ENCODE data around the gene BEST2.
"Not testable (repeated sequence)": the region's sequence is repeated elsewhere in the genome, so short reads cannot be mapped to it uniquely, and the experiment has no call there.

BEST2 gene

DNA sequence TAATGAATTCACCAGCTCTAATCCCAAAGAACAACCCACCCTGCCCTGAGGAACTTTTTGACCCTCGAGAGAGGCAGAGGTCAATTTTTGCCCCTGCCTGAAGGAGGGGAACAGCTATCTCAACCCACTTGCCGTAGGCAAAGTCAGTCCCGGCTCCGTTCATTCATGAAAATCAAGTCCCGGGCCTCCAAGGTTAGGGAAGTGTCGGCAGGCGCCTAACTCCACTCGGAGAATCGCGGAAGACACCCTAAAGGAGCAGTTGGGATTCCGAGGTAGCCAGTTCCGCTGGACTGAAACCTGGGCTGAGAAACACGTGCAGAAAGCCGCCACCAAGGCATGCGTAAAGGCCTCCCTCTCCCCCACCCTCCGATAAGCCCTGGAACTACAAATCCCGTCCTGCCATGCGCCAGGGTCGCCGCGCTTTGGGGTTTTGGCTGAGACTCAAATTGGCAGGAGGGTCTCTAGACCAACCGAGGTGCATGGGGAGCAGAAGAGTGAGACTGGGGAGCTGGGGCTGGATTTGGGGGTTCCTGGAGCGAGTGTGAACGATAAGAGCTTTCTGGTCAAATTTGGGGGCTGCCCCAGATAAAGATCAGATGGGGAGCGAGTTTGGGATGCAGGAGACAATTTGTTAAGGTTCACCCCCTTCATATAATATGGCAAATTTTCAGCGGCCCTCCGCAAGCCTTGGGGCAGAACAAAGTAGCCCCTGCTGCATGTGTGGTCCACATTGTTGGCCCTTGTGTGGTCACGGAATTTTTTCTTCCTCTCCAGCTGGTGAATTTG is 27.8 kb upstream of the BEST2 start, which contains the start of gene TNPO2:
Gene TNPO2 (minus strand): TSS at position 292 of the 786 bp plus-strand sequence. CDS start 2,955 bp downstream, outside the sequence.
- peaks cover 0 to 43% (median 31%) of the 10 kb centered on the region in 4 donors for H3K4me1 ChIP-seq
- no peaks in the 10 kb centered on the region for H3K9me3 ChIP-seq
- no peaks in the 10 kb centered on the region for H3K27me3 ChIP-seq
- DNase-seq, result peak in 1 of 2 donors; percentile 46
- TF ChIP-seq, protein P1, sequence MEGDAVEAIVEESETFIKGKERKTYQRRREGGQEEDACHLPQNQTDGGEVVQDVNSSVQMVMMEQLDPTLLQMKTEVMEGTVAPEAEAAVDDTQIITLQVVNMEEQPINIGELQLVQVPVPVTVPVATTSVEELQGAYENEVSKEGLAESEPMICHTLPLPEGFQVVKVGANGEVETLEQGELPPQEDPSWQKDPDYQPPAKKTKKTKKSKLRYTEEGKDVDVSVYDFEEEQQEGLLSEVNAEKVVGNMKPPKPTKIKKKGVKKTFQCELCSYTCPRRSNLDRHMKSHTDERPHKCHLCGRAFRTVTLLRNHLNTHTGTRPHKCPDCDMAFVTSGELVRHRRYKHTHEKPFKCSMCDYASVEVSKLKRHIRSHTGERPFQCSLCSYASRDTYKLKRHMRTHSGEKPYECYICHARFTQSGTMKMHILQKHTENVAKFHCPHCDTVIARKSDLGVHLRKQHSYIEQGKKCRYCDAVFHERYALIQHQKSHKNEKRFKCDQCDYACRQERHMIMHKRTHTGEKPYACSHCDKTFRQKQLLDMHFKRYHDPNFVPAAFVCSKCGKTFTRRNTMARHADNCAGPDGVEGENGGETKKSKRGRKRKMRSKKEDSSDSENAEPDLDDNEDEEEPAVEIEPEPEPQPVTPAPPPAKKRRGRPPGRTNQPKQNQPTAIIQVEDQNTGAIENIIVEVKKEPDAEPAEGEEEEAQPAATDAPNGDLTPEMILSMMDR (IDR thresholded peaks at IDR 0.05), result no peak
- H3K27ac ChIP-seq, result peak within 1 kb of the TSS; percentile 89 to 96
- peaks cover 4 to 28% (median 12%) of the 10 kb centered on the region in 3 donors for H3K36me3 ChIP-seq
- intact Hi-C loops (cut with DNase I; ENCODE audit: low total_unique reads), result loop anchor here (5.0 kb wide), 1 partner anchor 797 kb away; the partner anchor contains the start of gene ZNF700
- H3K4me3 ChIP-seq, result peak within 1 kb of the TSS; percentile 90 to 91

DNA sequence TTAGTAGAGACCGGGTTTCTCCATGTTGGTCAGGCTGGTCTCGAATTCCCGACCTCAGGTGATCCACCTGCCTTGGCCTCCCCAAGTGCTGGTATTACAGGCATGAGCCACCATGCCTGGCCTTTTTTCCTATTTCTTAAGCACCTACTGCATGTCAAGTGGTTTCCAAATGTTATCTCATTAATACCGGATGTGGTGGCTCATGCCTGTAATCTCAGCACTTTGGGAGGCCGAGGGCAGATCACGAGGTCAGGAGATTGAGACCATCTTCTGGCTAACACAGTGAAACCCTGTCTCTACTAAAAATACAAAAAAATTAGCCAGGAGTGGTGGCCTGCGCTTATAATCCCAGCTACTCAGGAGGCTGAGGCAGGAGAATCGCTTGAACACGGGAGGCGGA is 26.0 kb upstream of the BEST2 start:
- DNase-seq; intact Hi-C loops (cut with DNase I; ENCODE audit: low total_unique reads); H3K27ac ChIP-seq; H3K9me3 ChIP-seq; H3K27me3 ChIP-seq; H3K4me3 ChIP-seq: not testable (repeated sequence)
- peaks cover 16 to 42% (median 27%) of the 10 kb centered on the region in 3 donors for H3K36me3 ChIP-seq
- peaks cover 0 to 25% (median 21%) of the 10 kb centered on the region in 4 donors for H3K4me1 ChIP-seq

DNA sequence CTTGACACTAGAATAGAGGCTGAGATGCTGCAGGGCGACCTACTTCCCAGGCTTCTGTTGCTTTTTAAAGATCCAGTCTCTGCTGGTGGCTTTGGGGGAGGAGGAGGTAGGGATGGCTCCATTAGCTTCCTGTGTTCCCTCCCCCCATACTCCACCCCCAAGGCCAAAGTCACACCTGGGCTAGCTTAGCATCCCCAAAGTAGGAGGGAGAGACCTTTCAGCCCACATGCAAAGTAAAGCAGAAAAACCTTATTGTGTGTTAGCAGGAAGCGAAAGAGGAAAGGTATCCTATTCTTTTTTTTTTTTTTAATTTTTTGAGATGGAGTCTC is 24.6 kb upstream of the BEST2 start:
- no peaks in the 10 kb centered on the region for H3K9me3 ChIP-seq
- peaks cover 0 to 21% (median 16%) of the 10 kb centered on the region in 4 donors for H3K4me1 ChIP-seq
- intact Hi-C loops (cut with DNase I; ENCODE audit: low total_unique reads), result no loop called here
- H3K27me3 ChIP-seq, result no peaks in the 10 kb centered on the region
- H3K27ac ChIP-seq, result no peak overlapping the region
- TF ChIP-seq, protein P1 (IDR thresholded peaks at IDR 0.05), result no peak
- no peak for DNase-seq
- H3K4me3 ChIP-seq, result no peak overlapping the region
- H3K36me3 ChIP-seq, result peaks cover 18 to 54% (median 36%) of the 10 kb centered on the region in 3 donors

DNA sequence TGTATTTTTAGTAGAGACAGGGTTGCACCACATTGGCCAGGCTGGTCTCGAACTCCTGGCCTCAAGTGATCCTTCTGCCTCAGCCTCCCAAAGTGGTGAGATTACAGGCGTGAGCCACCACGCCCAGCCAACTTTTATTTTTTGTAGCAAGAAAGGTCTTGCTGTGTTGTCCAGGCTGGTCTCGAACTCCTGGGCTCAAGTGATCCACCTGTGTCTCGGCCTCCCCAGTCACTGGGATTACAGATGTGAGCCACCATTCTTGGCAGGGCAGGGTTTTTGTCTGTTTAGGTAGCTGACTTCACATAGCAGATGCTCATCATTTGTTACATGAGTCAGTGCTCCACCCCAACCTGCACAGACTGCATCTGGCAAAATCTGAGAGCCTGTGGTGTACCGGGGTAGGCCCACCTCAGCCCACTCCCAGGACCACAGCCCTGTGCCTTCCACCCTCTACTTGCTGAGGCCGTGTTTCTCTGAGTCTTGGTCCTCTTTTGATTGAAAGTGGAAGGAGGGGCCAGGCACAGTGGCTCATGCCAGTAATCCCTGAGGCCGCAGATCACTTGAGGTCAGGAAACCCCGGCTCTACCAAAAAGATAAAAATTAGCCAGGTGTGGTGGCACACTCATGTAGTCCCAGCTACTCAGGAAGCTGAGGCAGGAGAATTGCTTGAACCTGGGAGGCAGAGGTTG is 23.7 kb upstream of the BEST2 start:
- DNase-seq, result no peak
- H3K4me3 ChIP-seq, result no peak overlapping the region
- H3K27me3 ChIP-seq, result no peaks in the 10 kb centered on the region
- no peaks in the 10 kb centered on the region for H3K9me3 ChIP-seq
- H3K4me1 ChIP-seq, result peaks cover under 1 to 29% (median 24%) of the 10 kb centered on the region in 4 donors
- no peak overlapping the region for H3K27ac ChIP-seq
- TF ChIP-seq, protein P1 (IDR thresholded peaks at IDR 0.05), result no peak
- H3K36me3 ChIP-seq, result peaks cover 18 to 54% (median 36%) of the 10 kb centered on the region in 3 donors
- intact Hi-C loops (cut with DNase I; ENCODE audit: low total_unique reads), result no loop called here

DNA sequence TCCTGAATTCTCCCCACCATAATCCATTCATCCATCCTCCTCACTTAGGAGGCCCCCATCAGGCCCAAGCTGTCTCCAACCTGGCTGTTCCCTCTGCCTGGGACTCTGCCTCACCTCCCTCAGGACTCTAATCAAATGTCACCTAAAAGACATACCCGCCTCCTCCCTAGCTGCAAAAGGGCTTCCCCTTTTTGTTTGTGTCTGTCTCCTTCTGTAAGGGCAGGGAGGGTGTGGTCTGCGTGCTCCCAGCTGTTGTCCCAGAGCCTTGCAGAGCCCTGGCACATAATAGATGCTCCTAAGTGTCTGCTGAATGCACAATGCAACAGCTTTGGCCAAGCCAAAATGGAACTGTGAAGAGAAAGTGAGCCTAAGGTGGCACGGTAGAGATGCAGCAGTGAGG is 21.5 kb upstream of the BEST2 start:
- intact Hi-C loops (cut with DNase I; ENCODE audit: low total_unique reads), result no loop called here
- no peak for DNase-seq
- no peak overlapping the region for H3K27ac ChIP-seq
- no peak overlapping the region for H3K4me3 ChIP-seq
- H3K4me1 ChIP-seq, result peaks cover 5 to 29% (median 23%) of the 10 kb centered on the region in 4 donors
- TF ChIP-seq, protein P1 (IDR thresholded peaks at IDR 0.05), result no peak
- H3K27me3 ChIP-seq, result no peaks in the 10 kb centered on the region
- H3K36me3 ChIP-seq, result peaks cover 18 to 54% (median 36%) of the 10 kb centered on the region in 3 donors
- no peaks in the 10 kb centered on the region for H3K9me3 ChIP-seq

DNA sequence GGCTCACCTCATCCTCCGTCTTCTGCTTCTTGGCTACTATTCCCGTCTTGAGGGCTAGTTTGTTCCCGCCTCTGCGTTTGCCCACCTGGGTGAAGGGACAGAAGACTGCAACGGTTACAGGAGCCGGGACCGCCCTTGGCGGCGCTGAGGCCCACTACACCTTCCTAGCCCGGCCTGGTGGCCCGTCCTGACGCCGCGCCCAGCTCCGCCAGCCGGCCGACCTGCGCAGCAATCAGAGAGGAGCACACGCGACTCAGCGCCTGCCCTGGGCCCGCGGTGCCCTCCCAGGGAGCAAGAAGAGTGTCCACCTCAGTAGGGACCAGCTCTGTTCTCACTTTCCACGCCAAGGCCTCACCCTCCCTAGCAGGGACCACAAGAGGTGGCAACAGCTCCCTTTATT is 20.3 kb upstream of the BEST2 start:
- TF ChIP-seq, protein P1 (IDR thresholded peaks at IDR 0.05), result no peak
- Histone ChIP-seq H3K36me3 (peaks cover 18 to 51% (median 36%) of the 10 kb centered on the region in 3 donors), H3K27me3 (no peaks in the 10 kb centered on the region), H3K4me3 (no peak overlapping the region), H3K27ac (no peak overlapping the region), H3K9me3 (no peaks in the 10 kb centered on the region), H3K4me1 (peaks cover 5 to 36% (median 26%) of the 10 kb centered on the region in 4 donors)
- intact Hi-C loops (cut with DNase I; ENCODE audit: low total_unique reads), result no loop called here
- no peak for DNase-seq

Measured in tibial artery (tissue), 4 donors.